Keratinocyte (primary cell): ENCODE results near the gene SLC2A11. TPM values are rescaled to one million over a fixed set of nuclear protein-coding genes. Genes with fewer than 3 reads are reported as not detected.

Source experiments
- DNase-seq: peaks from one replicate; pipeline ENCODE4 v3.0.0-alpha.2; 2011; ENCODE audit warnings: low read depth, missing footprints, low spot score
- FAIRE-seq: peaks from 2 replicates; lab custom pipeline; 2011; peaks lifted over from hg19 to GRCh38; lab: Jason Lieb, UNC
- H2AFZ ChIP-seq: 2 replicates; pipeline ENCODE4 v1.6.0; 2012; ENCODE audit warnings: low read length, control low read depth, inconsistent platforms; ENCODE audit not compliant: control insufficient read depth
- H3K27ac ChIP-seq: 2 replicates; pipeline ENCODE4 v1.5.1; 2011; ENCODE audit warnings: low read length; ENCODE audit not compliant: control insufficient read depth, insufficient read depth
- H3K27me3 ChIP-seq: 3 replicates; pipeline ENCODE4 v1.6.0; 2011; ENCODE audit warnings: low read length; ENCODE audit not compliant: control insufficient read depth, insufficient read depth; ENCODE audit errors: extremely low read depth
- H3K36me3 ChIP-seq, 2 experiments: 2 replicates in 1 of 2; 3 replicates in 1 of 2; pipeline ENCODE4 v1.5.1; 2011; ENCODE audit warnings: low read length in 2 of 2, mild to moderate bottlenecking in 1 of 2; ENCODE audit not compliant: control insufficient read depth in 2 of 2, insufficient read depth in 2 of 2; ENCODE audit errors: extremely low read depth in 1 of 2
- H3K4me1 ChIP-seq: 3 replicates; pipeline ENCODE4 v1.5.1; 2011; ENCODE audit warnings: low read length; ENCODE audit not compliant: control insufficient read depth, insufficient read depth; ENCODE audit errors: extremely low read depth
- H3K4me2 ChIP-seq: 3 replicates; pipeline ENCODE4 v1.6.0; 2011; ENCODE audit warnings: low read depth, low read length; ENCODE audit not compliant: control insufficient read depth, insufficient read depth; ENCODE audit errors: extremely low read depth
- H3K4me3 ChIP-seq, 3 experiments: fragments of 200-600 bp in 1 of 3; sonication (generic) in 1 of 3; 2 replicates in 2 of 3; 3 replicates in 1 of 3; pipeline ENCODE4 v1.5.1; 2011 to 2016; ENCODE audit warnings: low read length in 3 of 3, mild to moderate bottlenecking in 3 of 3, control low read depth in 2 of 3, inconsistent platforms in 1 of 3, low read depth in 1 of 3, mixed read lengths in 1 of 3, mixed run types in 1 of 3, moderate library complexity in 1 of 3; ENCODE audit not compliant: control insufficient read depth in 2 of 3, insufficient read depth in 2 of 3; ENCODE audit errors: extremely low read depth in 1 of 3
- H3K79me2 ChIP-seq: 2 replicates; pipeline ENCODE4 v1.6.0; 2012; ENCODE audit warnings: low read length; ENCODE audit not compliant: control insufficient read depth, insufficient read depth
- H3K9ac ChIP-seq: 3 replicates; pipeline ENCODE4 v1.6.0; 2011; ENCODE audit warnings: low read length; ENCODE audit not compliant: control insufficient read depth, insufficient read depth; ENCODE audit errors: extremely low read depth
- H3K9me1 ChIP-seq: 3 replicates; pipeline ENCODE4 v1.6.0; 2011; ENCODE audit warnings: low read length; ENCODE audit not compliant: control insufficient read depth, insufficient read depth; ENCODE audit errors: extremely low read depth
- H3K9me3 ChIP-seq: 2 replicates; pipeline ENCODE4 v1.5.1; 2012; ENCODE audit warnings: low read depth, low read length; ENCODE audit not compliant: control insufficient read depth
- H4K20me1 ChIP-seq: 3 replicates; pipeline ENCODE4 v1.6.0; 2011; ENCODE audit warnings: low read length; ENCODE audit not compliant: control insufficient read depth, insufficient read depth; ENCODE audit errors: extremely low read depth
- EZH2 ChIP-seq: IDR thresholded peaks from one replicate; pipeline ENCODE4 v1.6.1; 2012; ENCODE audit warnings: inconsistent platforms, mild to moderate bottlenecking, low read length, moderate library complexity
- dilution Hi-C: fragments of 300-500 bp; cut with MboI; formaldehyde crosslinking; loops from one replicate; pipeline ENCODE4 v1.7.0; 2020; ENCODE audit warnings: low sequenced_read_pairs; ENCODE audit not compliant: extremely low pct_ligation_motif_present
- polyA plus RNA-seq, 5 experiments: library from polyadenylated mRNA; depleted of rRNA in 3 of 5; stranded (reverse) in 3 of 5; stranded (forward) in 1 of 5; unstranded in 1 of 5; fragments of >200 nt; gene quantifications; 1 replicate in 1 of 5; 2 replicates in 3 of 5; 3 replicates in 1 of 5; pipeline versions ENCODE4 v1.2.1 to v1.2.3, GENCODE V29; 2011 to 2012; ENCODE audit warnings: missing spikeins in 2 of 5, low read depth in 1 of 5, low replicate concordance in 1 of 5
- TF ChIP-seq, protein P1 (sequence below), 3 experiments: IDR thresholded peaks in 1 of 3; conservative IDR thresholded peaks in 1 of 3; optimal IDR thresholded peaks in 1 of 3; 2 replicates in 2 of 3; 3 replicates in 1 of 3; pipeline versions ENCODE3 to v1.5.1; 2011; ENCODE audit warnings: low read length in 3 of 3, mild to moderate bottlenecking in 3 of 3, moderate library complexity in 2 of 3, control low read depth in 1 of 3, inconsistent platforms in 1 of 3; ENCODE audit not compliant: insufficient read depth in 2 of 3; ENCODE audit errors: extremely low read depth in 1 of 3

Gene SLC2A11
- polyA plus RNA-seq, 1 donor (not counting 4 experiments of a cell fraction or from before 2014, with no cell fraction given) = 6.0 TPM

DNA sequence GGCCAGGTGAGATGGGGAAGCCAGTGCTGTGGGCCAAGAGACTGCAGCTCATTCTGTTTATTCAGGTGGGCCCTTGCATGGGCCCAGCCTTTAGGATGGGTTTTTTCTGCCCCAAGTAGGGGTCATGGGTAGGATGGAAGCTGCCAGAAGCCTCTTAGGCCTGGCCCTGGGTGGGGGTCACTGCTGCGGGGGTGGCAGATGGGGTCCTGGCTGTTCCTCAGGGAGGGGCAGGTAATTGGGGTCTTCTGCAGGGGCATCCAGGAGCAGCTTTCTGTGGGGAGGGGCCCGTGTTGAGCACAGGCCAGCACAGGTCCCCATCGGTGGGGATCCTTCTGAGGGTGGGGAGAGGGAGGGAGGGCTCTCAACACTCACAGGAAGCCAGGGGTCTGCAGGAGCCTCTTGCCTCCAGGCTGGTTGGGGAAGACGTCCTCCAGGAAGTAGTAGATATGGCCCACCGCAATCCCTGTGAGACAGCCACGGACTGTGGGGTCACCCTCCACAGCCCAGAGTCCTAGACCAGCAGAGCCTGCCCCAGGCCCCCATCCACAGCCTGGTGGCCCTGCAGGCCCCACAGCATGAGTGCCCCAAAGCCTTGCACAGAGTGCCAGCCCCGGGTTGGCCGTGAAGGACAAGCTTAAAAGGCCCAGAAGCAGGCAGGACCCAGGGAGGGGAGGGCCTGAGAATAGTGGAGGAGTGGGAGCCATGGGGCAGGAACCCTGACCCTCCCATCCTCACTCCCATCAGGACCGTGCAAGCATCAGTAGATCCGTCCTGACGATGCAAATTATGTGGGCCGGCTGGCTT is 20.8 kb upstream of the SLC2A11 start:
- Histone ChIP-seq H3K9me1 (no peaks in the 10 kb centered on the region), H3K27me3 (peaks cover 4% of the 10 kb centered on the region), H3K9me3 (no peaks in the 10 kb centered on the region), H3K9ac (no peak overlapping the region), H3K4me1 (peaks cover 5% of the 10 kb centered on the region), H4K20me1 (no peaks in the 10 kb centered on the region), H3K36me3 (peaks cover 13 to 20% of the 10 kb centered on the region in 2 experiments), H3K4me2 (no peak overlapping the region), H3K27ac (no peak overlapping the region), H2AFZ (no peak overlapping the region), H3K79me2 (no peaks in the 10 kb centered on the region), H3K4me3 (no peak overlapping the region)
- DNase-seq (no peak), FAIRE-seq (no peak)
- dilution Hi-C loops = no loop called here
- TF ChIP-seq, protein P1, sequence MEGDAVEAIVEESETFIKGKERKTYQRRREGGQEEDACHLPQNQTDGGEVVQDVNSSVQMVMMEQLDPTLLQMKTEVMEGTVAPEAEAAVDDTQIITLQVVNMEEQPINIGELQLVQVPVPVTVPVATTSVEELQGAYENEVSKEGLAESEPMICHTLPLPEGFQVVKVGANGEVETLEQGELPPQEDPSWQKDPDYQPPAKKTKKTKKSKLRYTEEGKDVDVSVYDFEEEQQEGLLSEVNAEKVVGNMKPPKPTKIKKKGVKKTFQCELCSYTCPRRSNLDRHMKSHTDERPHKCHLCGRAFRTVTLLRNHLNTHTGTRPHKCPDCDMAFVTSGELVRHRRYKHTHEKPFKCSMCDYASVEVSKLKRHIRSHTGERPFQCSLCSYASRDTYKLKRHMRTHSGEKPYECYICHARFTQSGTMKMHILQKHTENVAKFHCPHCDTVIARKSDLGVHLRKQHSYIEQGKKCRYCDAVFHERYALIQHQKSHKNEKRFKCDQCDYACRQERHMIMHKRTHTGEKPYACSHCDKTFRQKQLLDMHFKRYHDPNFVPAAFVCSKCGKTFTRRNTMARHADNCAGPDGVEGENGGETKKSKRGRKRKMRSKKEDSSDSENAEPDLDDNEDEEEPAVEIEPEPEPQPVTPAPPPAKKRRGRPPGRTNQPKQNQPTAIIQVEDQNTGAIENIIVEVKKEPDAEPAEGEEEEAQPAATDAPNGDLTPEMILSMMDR (optimal IDR thresholded peaks at IDR 0.05 in 1 of 3, IDR thresholded peaks at IDR 0.05 in 1 of 3, conservative IDR thresholded peaks at IDR 0.05 in 1 of 3; ENCODE audit: extremely low read depth in 1 of 3, insufficient read depth in 2 of 3, low read length in 3 of 3) = no peak
- no peak for TF ChIP-seq EZH2

- no peak overlapping the region for H3K4me3 ChIP-seq
- no peak overlapping the region for H2AFZ ChIP-seq
- no peak for FAIRE-seq
- H3K36me3 ChIP-seq = peaks cover 9 to 14% of the 10 kb centered on the region in 2 experiments
- H3K27me3 ChIP-seq = peaks cover 4% of the 10 kb centered on the region
- TF ChIP-seq EZH2 = no peak
- TF ChIP-seq, protein P1 (optimal IDR thresholded peaks at IDR 0.05 in 1 of 3, IDR thresholded peaks at IDR 0.05 in 1 of 3, conservative IDR thresholded peaks at IDR 0.05 in 1 of 3; ENCODE audit: extremely low read depth in 1 of 3, insufficient read depth in 2 of 3, low read length in 3 of 3) = no peak
- H3K4me1 ChIP-seq = peaks cover 5% of the 10 kb centered on the region
- no peaks in the 10 kb centered on the region for H3K9me3 ChIP-seq
- no peak overlapping the region for H3K4me2 ChIP-seq
- no peaks in the 10 kb centered on the region for H3K79me2 ChIP-seq
- no peak overlapping the region for H3K27ac ChIP-seq
- no peaks in the 10 kb centered on the region for H3K9me1 ChIP-seq
- dilution Hi-C loops = no loop called here
- no peak for DNase-seq
- H4K20me1 ChIP-seq = no peaks in the 10 kb centered on the region
- H3K9ac ChIP-seq = no peak overlapping the region
These were observed 20.2 kb upstream of the SLC2A11 start for GRCh38 chr22:23837496-23837859.
